Activated T-cell treated with anti-CD3 and anti-CD28 coated beads, Interleukin-2, amount 50 U/mL, for 48 hours (primary cell): ENCODE measurements around the gene NFIA.
"Not testable (repeated sequence)": the region's sequence is repeated elsewhere in the genome, so short reads cannot be mapped to it uniquely, and the experiment has no call there.

Experiments
- DNase-seq, 2 experiments: peaks; one replicate each; pipeline ENCODE4 v3.0.0-alpha.2; 2020

The NFIA gene

GRCh38 chr1:61447106-61447967 lies 365.0 kb downstream of the NFIA start:
- no peak for DNase-seq

- no peak for DNase-seq
Measured at GRCh38 chr1:61447968-61448430, 365.6 kb downstream of the NFIA start.

GRCh38 chr1:61448914-61449313 lies 366.6 kb downstream of the NFIA start:
- DNase-seq, result no peak

GRCh38 chr1:61449410-61449809 lies 367.0 kb downstream of the NFIA start:
- no peak for DNase-seq

GRCh38 chr1:61450454-61450853 lies 368.1 kb downstream of the NFIA start:
- DNase-seq, result no peak

GRCh38 chr1:61450872-61451571 lies 368.7 kb downstream of the NFIA start:
- no peak for DNase-seq

- DNase-seq, result no peak
Measured at GRCh38 chr1:61451572-61451968, 369.2 kb downstream of the NFIA start.

GRCh38 chr1:61452176-61453035 lies 370.0 kb downstream of the NFIA start:
- DNase-seq, result no peak

GRCh38 chr1:61453111-61453961 lies 371.0 kb downstream of the NFIA start:
- DNase-seq, result peak; percentile 73 to 76

- DNase-seq, result no peak
Measured at GRCh38 chr1:61455400-61455799, 373.0 kb downstream of the NFIA start.

- DNase-seq, result no peak
Measured at GRCh38 chr1:61457526-61458040, 375.2 kb downstream of the NFIA start.

GRCh38 chr1:61459345-61459744 lies 377.0 kb downstream of the NFIA start:
- no peak for DNase-seq

GRCh38 chr1:61460191-61460590 lies 377.8 kb downstream of the NFIA start:
- DNase-seq, result no peak

- no peak for DNase-seq
Measured at GRCh38 chr1:61461406-61462384, 379.3 kb downstream of the NFIA start.

- DNase-seq, result no peak
Measured at GRCh38 chr1:61462628-61463027, 380.3 kb downstream of the NFIA start.

GRCh38 chr1:61463220-61463619 lies 380.9 kb downstream of the NFIA start:
- DNase-seq, result no peak

GRCh38 chr1:61467836-61468235 lies 385.5 kb downstream of the NFIA start:
- DNase-seq, result not testable (repeated sequence)

- no peak for DNase-seq
Measured at GRCh38 chr1:61469365-61469764, 387.0 kb downstream of the NFIA start.

- no peak for DNase-seq
Measured at GRCh38 chr1:61472876-61473275, 390.5 kb downstream of the NFIA start.

GRCh38 chr1:61474269-61474817 lies 392.0 kb downstream of the NFIA start:
- no peak for DNase-seq
